Heart left ventricle (tissue), 16 donors: ENCODE results near the gene INHA. TPM values are rescaled to one million over a fixed set of nuclear protein-coding genes. Genes with fewer than 3 reads are reported as not detected.

Source experiments
- ATAC-seq, 4 donors: fragments of 200-7000 bp; cut with Tn5 transposase; one replicate each; pipeline ENCODE4 v1.9.1; 2020 to 2022; ENCODE audit warnings: moderate library complexity in 4 of 4, mild to moderate bottlenecking in 3 of 4, moderate number of reproducible peaks in 1 of 4
- DNase-seq, 5 donors: peaks; one replicate each; pipeline ENCODE4 v3.0.0-alpha.2; 2020
- H3K27ac ChIP-seq, 12 donors: fragments of 200-600 bp; sonication (generic) in 4 of 12; one replicate each; pipeline versions ENCODE4 v1.5.0 to v1.8.0; 2016 to 2022; ENCODE audit warnings: mild to moderate bottlenecking in 2 of 12
- H3K27me3 ChIP-seq, 9 donors: fragments of 200-600 bp; sonication (generic) in 2 of 9; one replicate each; pipeline versions ENCODE4 v1.5.1 to v1.8.0; 2016 to 2022; ENCODE audit warnings: mild to moderate bottlenecking in 3 of 9
- H3K36me3 ChIP-seq, 9 donors: fragments of 200-600 bp; sonication (generic) in 2 of 9; one replicate each; pipeline versions ENCODE4 v1.5.0 to v1.8.0; 2018 to 2022; ENCODE audit warnings: mild to moderate bottlenecking in 2 of 9
- H3K4me1 ChIP-seq, 12 donors: fragments of 200-600 bp; sonication (generic) in 4 of 12; one replicate each; pipeline versions ENCODE4 v1.5.0 to v1.8.0; 2016 to 2022; ENCODE audit warnings: mild to moderate bottlenecking in 3 of 12
- H3K4me3 ChIP-seq, 12 donors: fragments of 200-600 bp; sonication (generic) in 4 of 12; one replicate each; pipeline versions ENCODE4 v1.5.0 to v1.8.0; 2017 to 2022; ENCODE audit warnings: mild to moderate bottlenecking in 9 of 12, moderate library complexity in 4 of 12
- H3K9me3 ChIP-seq, 12 donors: fragments of 200-600 bp; sonication (generic) in 4 of 12; one replicate each; pipeline versions ENCODE4 v1.5.0 to v1.8.0; 2016 to 2022; ENCODE audit warnings: mild to moderate bottlenecking in 1 of 12
- POLR2A ChIP-seq, 2 donors: fragments of 450-650 bp; IDR thresholded peaks; one replicate each; pipeline ENCODE4 v1.6.1; 2017; ENCODE audit warnings: antibody characterized with exemption in 2 of 2, mild to moderate bottlenecking in 2 of 2, moderate library complexity in 2 of 2
- WGBS, 4 donors: extraction: QIAGEN DNeasy Blood & Tissue Kit in 2 of 4; methylation state at CpG; one replicate each; pipeline versions ENCODE4 v1.1.5 to v1.1.7; 2013 to 2018; 5-methylcytosine and 5-hydroxymethylcytosine counted together
- intact Hi-C, 10 donors: fragments of 100-400 bp; cut with DNase I; formaldehyde crosslinking; loops; one replicate each; pipeline versions ENCODE4 v1.11.1 to v1.14.2; 2022
- polyA plus RNA-seq, 2 donors: library from polyadenylated mRNA; stranded (reverse); fragments of 200-250 nt; gene quantifications; one replicate each; pipeline ENCODE4 v1.2.3, GENCODE V29; 2013
- total RNA-seq, 9 donors: library from RNA; depleted of rRNA in 2 of 9; stranded (reverse); fragments of >200 nt in 2 of 9; fragmentation: NEBNext Ultra II Directional in 3 of 9; extraction: Animal tissue kit (Norgen Biotek cat#: 25700) in 3 of 9; gene quantifications; one replicate each; pipeline versions ENCODE4 v1.1.0 to v1.2.4, GENCODE V29; 2016 to 2023
- TF ChIP-seq, protein P1 (sequence below), 12 donors: fragments of 200-600 bp; sonication (generic) in 4 of 12; IDR thresholded peaks; one replicate each; pipeline versions ENCODE4 v1.5.0 to v1.8.0; 2018 to 2022; ENCODE audit warnings: antibody characterized with exemption in 12 of 12, mild to moderate bottlenecking in 5 of 12
- donor health status: ischemic (EF 13 %, LVEDD 7.1; RV severe dilation, severe dysfunction).
- donor health status: healthy with polysubstance abuse.
- donor health status: DM: no; HTN: yes; CAD: no.
- donor health status: DM: no; HTN: no; CAD: no.
- donor health status: ischemic (EF 25% LVEDD 6.9; RV normal size, moderate dysfunction).
- donor health status: ischemic (EF 25% LVEDD 5.7; RV mildly dilated, moderate dysfunction).
- donor health status: healthy.
- donor health status: DM: yes; HTN: yes; CAD: no.
- donor health status: ischemic (EF 35%, LVEDD 5.7; RV mildly dilated, moderate dysfunction).
- donor health status: nonischemic (EF 11% LVEDD 7.7; RV severe dilation, severe dysfunction).
- donor health status: DM: yes; HTN: yes; CAD: no.
- donor health status: PGD.
- donor health status: ischemic (EF 29% LVEDD 5.4; RV normal size, mild dysfunction).
- donor health status: nonischemic (EF 23%, LVEDD 6.1; RV moderate dilation, normal function).

Gene INHA
- total and polyA plus RNA-seq, 11 donors: 0.52 to 14.2 (median 1.9) TPM

GRCh38 chr2:219542931-219543595 is 29.0 kb upstream of the INHA start:
- intact Hi-C loops: loop anchor here (1.0 to 10.0 kb wide), 12 partner anchors 54 to 149 kb away; partner anchors contain the start of gene STK11IP (in 1 of the 10)
- WGBS, 4 donors: 0 to 1% (median 0%) methylated on average over 32 to 66 of the region's 66 CpGs

DNA sequence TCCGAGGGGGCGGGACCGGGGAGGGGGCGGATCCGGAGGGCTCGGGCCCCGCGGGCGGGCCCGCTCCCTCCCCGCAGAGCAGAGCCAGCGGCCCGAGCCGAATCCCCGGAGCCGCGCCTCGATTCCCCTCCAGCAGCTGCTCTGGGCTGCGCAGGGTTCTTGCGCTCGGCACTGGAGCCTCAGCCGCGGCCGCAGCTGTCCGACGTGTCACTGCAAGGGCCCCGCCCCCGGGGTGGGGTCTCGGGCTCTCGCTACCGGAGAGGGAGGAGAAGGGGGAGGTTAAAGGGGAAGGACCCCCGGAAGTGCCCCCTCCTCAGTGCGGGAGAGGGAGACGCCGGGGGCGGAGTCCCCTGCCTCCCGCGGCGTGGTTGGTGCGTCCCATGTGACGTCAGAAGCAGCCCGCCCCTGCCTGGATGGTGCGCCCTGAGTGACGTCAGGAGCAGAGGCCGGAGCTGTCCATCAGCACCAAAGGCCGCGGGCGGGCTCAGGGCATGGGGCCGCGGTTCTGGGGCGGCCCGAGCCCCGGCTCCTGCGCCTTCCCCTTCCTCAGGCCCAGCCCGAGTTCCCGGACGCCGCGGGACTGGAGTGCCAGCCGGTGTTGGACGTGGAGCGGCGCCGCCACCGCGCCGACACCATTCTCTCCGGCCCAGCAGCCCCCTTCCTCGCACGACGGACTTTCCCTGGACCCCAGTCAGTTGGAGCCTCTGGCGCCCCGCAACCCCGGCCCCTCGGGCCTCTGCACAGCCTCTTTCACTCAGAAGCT is 28.3 kb upstream of the INHA start, which contains the start of the genes CHPF and TMEM198:
TSS of gene CHPF (minus strand) at position 214 of the 763 bp plus-strand sequence. CDS start 271 bp downstream, outside the sequence.
TSS of gene TMEM198 (plus strand) at position 433 of the 763 bp plus-strand sequence. CDS start 700 bp downstream, outside the sequence.
- WGBS, 4 donors: 0 to 1% (median 1%) methylated on average over 26 to 75 of the region's 75 CpGs
- intact Hi-C loops: loop anchor here (1.0 to 10.0 kb wide), 12 partner anchors 54 to 149 kb away; partner anchors contain the start of gene STK11IP (in 1 of the 10)

More at GRCh38 chr2:219542931-219543595, 29.0 kb upstream of the INHA start:
- Histone ChIP-seq H3K27ac (peak overlapping the region; percentile 43 to 97 (median 88)), H3K4me1 (peaks cover 0 to 43% (median 28%) of the 10 kb centered on the region in 12 donors), H3K36me3 (peaks cover 0 to 32% (median 27%) of the 10 kb centered on the region in 9 donors), H3K9me3 (no peaks in the 10 kb centered on the region), H3K4me3 (peak overlapping the region; percentile 46 to 92 (median 73)), H3K27me3 (peaks cover 0 to 21% (median 0%) of the 10 kb centered on the region in 9 donors)
- ATAC-seq (peak in 3 of 4 donors; percentile 0 to 36 (median 28)), DNase-seq (peak in 2 of 5 donors; percentile 42 to 80)
- TF ChIP-seq POLR2A (IDR thresholded peaks at IDR 0.05): no peak
- TF ChIP-seq, protein P1, sequence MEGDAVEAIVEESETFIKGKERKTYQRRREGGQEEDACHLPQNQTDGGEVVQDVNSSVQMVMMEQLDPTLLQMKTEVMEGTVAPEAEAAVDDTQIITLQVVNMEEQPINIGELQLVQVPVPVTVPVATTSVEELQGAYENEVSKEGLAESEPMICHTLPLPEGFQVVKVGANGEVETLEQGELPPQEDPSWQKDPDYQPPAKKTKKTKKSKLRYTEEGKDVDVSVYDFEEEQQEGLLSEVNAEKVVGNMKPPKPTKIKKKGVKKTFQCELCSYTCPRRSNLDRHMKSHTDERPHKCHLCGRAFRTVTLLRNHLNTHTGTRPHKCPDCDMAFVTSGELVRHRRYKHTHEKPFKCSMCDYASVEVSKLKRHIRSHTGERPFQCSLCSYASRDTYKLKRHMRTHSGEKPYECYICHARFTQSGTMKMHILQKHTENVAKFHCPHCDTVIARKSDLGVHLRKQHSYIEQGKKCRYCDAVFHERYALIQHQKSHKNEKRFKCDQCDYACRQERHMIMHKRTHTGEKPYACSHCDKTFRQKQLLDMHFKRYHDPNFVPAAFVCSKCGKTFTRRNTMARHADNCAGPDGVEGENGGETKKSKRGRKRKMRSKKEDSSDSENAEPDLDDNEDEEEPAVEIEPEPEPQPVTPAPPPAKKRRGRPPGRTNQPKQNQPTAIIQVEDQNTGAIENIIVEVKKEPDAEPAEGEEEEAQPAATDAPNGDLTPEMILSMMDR (IDR thresholded peaks at IDR 0.05): no peak

GRCh38 chr2:219544567-219544966 is 27.5 kb upstream of the INHA start:
- TF ChIP-seq POLR2A (IDR thresholded peaks at IDR 0.05): no peak
- TF ChIP-seq, protein P1 (IDR thresholded peaks at IDR 0.05): no peak
- intact Hi-C loops: loop anchor here in 7 of 10 donors (5.0 to 10.0 kb wide), 5 partner anchors 53 to 148 kb away; partner anchors contain the start of gene STK11IP (in 1 of the 7)
- WGBS, 4 donors: 49 to 54% (median 49%) methylated on average over 9 of the region's 9 CpGs
- Histone ChIP-seq H3K4me1 (peaks cover 0 to 35% (median 24%) of the 10 kb centered on the region in 12 donors), H3K36me3 (peaks cover 0 to 22% (median 18%) of the 10 kb centered on the region in 9 donors), H3K4me3 (peak overlapping the region in 10 of 12 donors; percentile 57 to 92 (median 78)), H3K27ac (peak overlapping the region in 8 of 12 donors; percentile 81 to 97 (median 89)), H3K9me3 (no peaks in the 10 kb centered on the region), H3K27me3 (peaks cover 0 to 21% (median 0%) of the 10 kb centered on the region in 9 donors)
- DNase-seq: no peak
- no peak for ATAC-seq

More for the DNA sequence above, 28.3 kb upstream of the INHA start, which contains the start of the genes CHPF and TMEM198:
- peak; percentile 97 to 99 (median 98) for DNase-seq
- peak; percentile 92 to 95 (median 93) for ATAC-seq
- Histone ChIP-seq H3K36me3 (peaks cover 0 to 29% (median 26%) of the 10 kb centered on the region in 9 donors), H3K27ac (peak within 1 kb of the TSS; percentile 43 to 97 (median 88)), H3K4me3 (peak within 1 kb of the TSS; percentile 46 to 92 (median 73)), H3K27me3 (peaks cover 0 to 21% (median 0%) of the 10 kb centered on the region in 9 donors), H3K9me3 (no peaks in the 10 kb centered on the region), H3K4me1 (peaks cover 0 to 35% (median 25%) of the 10 kb centered on the region in 12 donors)
- TF ChIP-seq, protein P1 (IDR thresholded peaks at IDR 0.05): no peak
- TF ChIP-seq POLR2A (IDR thresholded peaks at IDR 0.05): peak in 1 of 2 donors; percentile 75
